22Rv1 (cell line): ENCODE results near the gene SIGLEC10.

Experiments used
- H3K27ac ChIP-seq: fragments of 450-650 bp; 2 replicates; pipeline ENCODE4 v1.5.1; 2017
- CTCF ChIP-seq: fragments of 450-650 bp; IDR thresholded peaks from 2 replicates; pipeline ENCODE4 v1.5.1; 2017; ENCODE audit warnings: mild to moderate bottlenecking
- ZFX ChIP-seq: fragments of 450-650 bp; IDR thresholded peaks from 2 replicates; pipeline ENCODE4 v1.6.1; 2017; ENCODE audit warnings: antibody characterized with exemption, borderline replicate concordance

The SIGLEC10 gene

GRCh38 chr19:51386882-51387520 lies 30.4 kb downstream of the SIGLEC10 start:
- H3K27ac ChIP-seq: no peak overlapping the region
- no peak for TF ChIP-seq ZFX

GRCh38 chr19:51382004-51382403 lies 35.4 kb downstream of the SIGLEC10 start:
- H3K27ac ChIP-seq: no peak overlapping the region
- TF ChIP-seq ZFX (no peak), CTCF (no peak)

GRCh38 chr19:51380379-51380778 lies 37.1 kb downstream of the SIGLEC10 start:
- no peak overlapping the region for H3K27ac ChIP-seq
- TF ChIP-seq CTCF: no peak
- TF ChIP-seq ZFX: no peak

- no peak overlapping the region for H3K27ac ChIP-seq
- no peak for TF ChIP-seq ZFX
- TF ChIP-seq CTCF: no peak
Observed at GRCh38 chr19:51377422-51377821, 40.0 kb downstream of the SIGLEC10 start.

GRCh38 chr19:51375504-51376221 lies 41.8 kb downstream of the SIGLEC10 start:
- no peak overlapping the region for H3K27ac ChIP-seq

GRCh38 chr19:51372649-51373504 lies 44.6 kb downstream of the SIGLEC10 start, which contains the start of gene NKG7:
Gene NKG7, minus strand, starts transcription at chr19:51372654. Its CDS starts 119 bp downstream, at chr19:51372535.
- TF ChIP-seq CTCF: no peak
- TF ChIP-seq ZFX: no peak
- no peak within 1 kb of the TSS for H3K27ac ChIP-seq

More at GRCh38 chr19:51375504-51376221, 41.8 kb downstream of the SIGLEC10 start:
- TF ChIP-seq CTCF: no peak

GRCh38 chr19:51372021-51372648 lies 45.3 kb downstream of the SIGLEC10 start:
- no peak for TF ChIP-seq ZFX
- no peak for TF ChIP-seq CTCF
- no peak overlapping the region for H3K27ac ChIP-seq
